Adipocyte (in vitro differentiated cells): ENCODE results near the gene ARPIN.

Source experiments
- DNase-seq: peaks from one replicate; pipeline ENCODE4 v3.0.0-alpha.2; 2015; ENCODE audit warnings: low read depth
- H3K27me3 ChIP-seq: replicated peaks from 2 replicates; pipeline ENCODE4 v1.7.0; 2013; ENCODE audit warnings: mild to moderate bottlenecking, low read length, moderate library complexity; ENCODE audit not compliant: control insufficient read depth, insufficient read depth
- H3K36me3 ChIP-seq: 2 replicates; pipeline ENCODE4 v1.7.0; 2013; ENCODE audit warnings: low read length, mild to moderate bottlenecking, moderate library complexity; ENCODE audit not compliant: control insufficient read depth, insufficient read depth, severe bottlenecking
- H3K4me1 ChIP-seq: 2 replicates; pipeline ENCODE4 v1.7.0; 2013; ENCODE audit warnings: mild to moderate bottlenecking, low read length, moderate library complexity; ENCODE audit not compliant: control insufficient read depth, insufficient read depth
- H3K4me3 ChIP-seq: 2 replicates; pipeline ENCODE4 v1.7.0; 2013; ENCODE audit warnings: mild to moderate bottlenecking, low read length, moderate library complexity
- H3K9ac ChIP-seq: 2 replicates; pipeline ENCODE4 v1.7.0; 2013; ENCODE audit warnings: mild to moderate bottlenecking, low read length, moderate library complexity
- H3K9me3 ChIP-seq: 2 replicates; pipeline ENCODE4 v1.7.0; 2013; ENCODE audit warnings: mild to moderate bottlenecking, low read length, moderate library complexity; ENCODE audit not compliant: control insufficient read depth

Gene ARPIN

GRCh38 chr15:89909611-89910010, 3.1 kb downstream of the ARPIN start:
- H3K9me3 ChIP-seq: no peaks in the 10 kb centered on the region
- H3K27me3 ChIP-seq: no peaks in the 10 kb centered on the region
- no peak overlapping the region for H3K4me3 ChIP-seq
- peaks cover 5% of the 10 kb centered on the region for H3K4me1 ChIP-seq
- H3K9ac ChIP-seq: no peak overlapping the region
- H3K36me3 ChIP-seq: peaks cover 4% of the 10 kb centered on the region
- DNase-seq: no peak

GRCh38 chr15:89908226-89908625, 4.5 kb downstream of the ARPIN start:
- Histone ChIP-seq H3K9me3 (no peaks in the 10 kb centered on the region), H3K4me1 (peaks cover 4% of the 10 kb centered on the region), H3K27me3 (no peaks in the 10 kb centered on the region), H3K36me3 (peaks cover 13% of the 10 kb centered on the region), H3K4me3 (no peak overlapping the region), H3K9ac (no peak overlapping the region)
- DNase-seq: no peak

GRCh38 chr15:89907289-89907688, 5.5 kb downstream of the ARPIN start:
- no peak for DNase-seq
- no peak overlapping the region for H3K4me3 ChIP-seq
- no peaks in the 10 kb centered on the region for H3K9me3 ChIP-seq
- H3K36me3 ChIP-seq: peaks cover 20% of the 10 kb centered on the region
- no peaks in the 10 kb centered on the region for H3K27me3 ChIP-seq
- H3K9ac ChIP-seq: no peak overlapping the region
- H3K4me1 ChIP-seq: no peaks in the 10 kb centered on the region

GRCh38 chr15:89905846-89906378, 6.8 kb downstream of the ARPIN start:
- Histone ChIP-seq H3K9ac (no peak overlapping the region), H3K27me3 (no peaks in the 10 kb centered on the region), H3K4me1 (no peaks in the 10 kb centered on the region), H3K4me3 (no peak overlapping the region), H3K9me3 (no peaks in the 10 kb centered on the region), H3K36me3 (peaks cover 29% of the 10 kb centered on the region)
- no peak for DNase-seq

GRCh38 chr15:89904519-89904918, 8.2 kb downstream of the ARPIN start:
- no peaks in the 10 kb centered on the region for H3K27me3 ChIP-seq
- no peak overlapping the region for H3K9ac ChIP-seq
- H3K4me3 ChIP-seq: no peak overlapping the region
- no peak for DNase-seq
- H3K9me3 ChIP-seq: no peaks in the 10 kb centered on the region
- no peaks in the 10 kb centered on the region for H3K4me1 ChIP-seq
- H3K36me3 ChIP-seq: peaks cover 29% of the 10 kb centered on the region

- no peaks in the 10 kb centered on the region for H3K27me3 ChIP-seq
- no peaks in the 10 kb centered on the region for H3K4me1 ChIP-seq
- no peaks in the 10 kb centered on the region for H3K9me3 ChIP-seq
- H3K4me3 ChIP-seq: no peak overlapping the region
- H3K36me3 ChIP-seq: peaks cover 29% of the 10 kb centered on the region
- no peak for DNase-seq
- H3K9ac ChIP-seq: no peak overlapping the region
These were observed 9.0 kb downstream of the ARPIN start for GRCh38 chr15:89903858-89904130.

GRCh38 chr15:89903015-89903857, 9.5 kb downstream of the ARPIN start:
- peaks cover 29% of the 10 kb centered on the region for H3K36me3 ChIP-seq
- H3K9ac ChIP-seq: no peak overlapping the region
- no peaks in the 10 kb centered on the region for H3K27me3 ChIP-seq
- H3K4me3 ChIP-seq: no peak overlapping the region
- no peaks in the 10 kb centered on the region for H3K4me1 ChIP-seq
- no peak for DNase-seq
- no peaks in the 10 kb centered on the region for H3K9me3 ChIP-seq

- DNase-seq: no peak
- Histone ChIP-seq H3K4me1 (no peaks in the 10 kb centered on the region), H3K36me3 (peaks cover 25% of the 10 kb centered on the region), H3K27me3 (no peaks in the 10 kb centered on the region), H3K4me3 (no peak overlapping the region), H3K9me3 (no peaks in the 10 kb centered on the region), H3K9ac (no peak overlapping the region)
These were observed 11.9 kb downstream of the ARPIN start for GRCh38 chr15:89900849-89901248.

GRCh38 chr15:89899951-89900567, 12.7 kb downstream of the ARPIN start:
- H3K4me3 ChIP-seq: no peak overlapping the region
- H3K4me1 ChIP-seq: no peaks in the 10 kb centered on the region
- peaks cover 25% of the 10 kb centered on the region for H3K36me3 ChIP-seq
- no peaks in the 10 kb centered on the region for H3K27me3 ChIP-seq
- no peak overlapping the region for H3K9ac ChIP-seq
- no peak for DNase-seq
- H3K9me3 ChIP-seq: no peaks in the 10 kb centered on the region

- no peaks in the 10 kb centered on the region for H3K9me3 ChIP-seq
- peaks cover 25% of the 10 kb centered on the region for H3K36me3 ChIP-seq
- no peak for DNase-seq
- no peaks in the 10 kb centered on the region for H3K4me1 ChIP-seq
- no peaks in the 10 kb centered on the region for H3K27me3 ChIP-seq
- H3K4me3 ChIP-seq: no peak overlapping the region
- no peak overlapping the region for H3K9ac ChIP-seq
These were observed 13.3 kb downstream of the ARPIN start for GRCh38 chr15:89899295-89899945.

- Histone ChIP-seq H3K4me3 (no peak overlapping the region), H3K9me3 (no peaks in the 10 kb centered on the region), H3K4me1 (no peaks in the 10 kb centered on the region), H3K36me3 (peaks cover 21% of the 10 kb centered on the region), H3K9ac (no peak overlapping the region), H3K27me3 (no peaks in the 10 kb centered on the region)
- peak; percentile 50 for DNase-seq
These were observed 14.0 kb downstream of the ARPIN start for GRCh38 chr15:89898614-89899294.
